ENCODE data around the gene NHLRC4. TPM values are rescaled to one million over a fixed set of nuclear protein-coding genes. Genes with fewer than 3 reads are reported as not detected.

The NHLRC4 gene
- total RNA-seq, 1 donor from 2014 or later, result 1.0 TPM

GRCh38 chr16:554640-555365 lies 12.0 kb upstream of the NHLRC4 start:
- H3K4me3 Mint-ChIP-seq, result no peak overlapping the region
- peaks cover 6% of the 10 kb centered on the region for H3K36me3 Mint-ChIP-seq (ENCODE audit: low read depth)
- H3K27ac Mint-ChIP-seq, result no peak overlapping the region
- no peaks in the 10 kb centered on the region for H3K9me3 Mint-ChIP-seq
- DNase-seq (no peak), ATAC-seq (ENCODE audit: low read depth) (no peak)
- CTCF ChIA-PET, result no interaction called here
- POLR2A ChIA-PET, result no interaction called here
- no peak for TF ChIP-seq CTCF (IDR thresholded peaks at IDR 0.05)
- peaks cover 4% of the 10 kb centered on the region for H3K27me3 Mint-ChIP-seq
- H3K4me1 Mint-ChIP-seq, result peaks cover 2% of the 10 kb centered on the region
- intact Hi-C loops (cut with micrococcal nuclease), result no loop called here

GRCh38 chr16:555528-556473 lies 11.0 kb upstream of the NHLRC4 start:
- Mint-ChIP-seq H3K36me3 (ENCODE audit: low read depth) (peaks cover 6% of the 10 kb centered on the region), H3K4me1 (peaks cover 2% of the 10 kb centered on the region), H3K4me3 (no peak overlapping the region), H3K9me3 (no peaks in the 10 kb centered on the region), H3K27ac (no peak overlapping the region), H3K27me3 (peaks cover 4% of the 10 kb centered on the region)
- no peak for DNase-seq
- no peak for ATAC-seq (ENCODE audit: low read depth)
- TF ChIP-seq CTCF (IDR thresholded peaks at IDR 0.05), result no peak
- CTCF ChIA-PET, result no interaction called here
- POLR2A ChIA-PET, result no interaction called here
- intact Hi-C loops (cut with micrococcal nuclease), result no loop called here

GRCh38 chr16:556474-557173 lies 10.2 kb upstream of the NHLRC4 start:
- intact Hi-C loops (cut with micrococcal nuclease), result no loop called here
- ChIA-PET CTCF (no interaction called here), POLR2A (no interaction called here)
- no peak for TF ChIP-seq CTCF (IDR thresholded peaks at IDR 0.05)
- Mint-ChIP-seq H3K27me3 (peaks cover 4% of the 10 kb centered on the region), H3K36me3 (ENCODE audit: low read depth) (peaks cover 3% of the 10 kb centered on the region), H3K4me1 (peaks cover 2% of the 10 kb centered on the region), H3K4me3 (no peak overlapping the region), H3K27ac (no peak overlapping the region), H3K9me3 (no peaks in the 10 kb centered on the region)
- DNase-seq (no peak), ATAC-seq (ENCODE audit: low read depth) (no peak)

DNA sequence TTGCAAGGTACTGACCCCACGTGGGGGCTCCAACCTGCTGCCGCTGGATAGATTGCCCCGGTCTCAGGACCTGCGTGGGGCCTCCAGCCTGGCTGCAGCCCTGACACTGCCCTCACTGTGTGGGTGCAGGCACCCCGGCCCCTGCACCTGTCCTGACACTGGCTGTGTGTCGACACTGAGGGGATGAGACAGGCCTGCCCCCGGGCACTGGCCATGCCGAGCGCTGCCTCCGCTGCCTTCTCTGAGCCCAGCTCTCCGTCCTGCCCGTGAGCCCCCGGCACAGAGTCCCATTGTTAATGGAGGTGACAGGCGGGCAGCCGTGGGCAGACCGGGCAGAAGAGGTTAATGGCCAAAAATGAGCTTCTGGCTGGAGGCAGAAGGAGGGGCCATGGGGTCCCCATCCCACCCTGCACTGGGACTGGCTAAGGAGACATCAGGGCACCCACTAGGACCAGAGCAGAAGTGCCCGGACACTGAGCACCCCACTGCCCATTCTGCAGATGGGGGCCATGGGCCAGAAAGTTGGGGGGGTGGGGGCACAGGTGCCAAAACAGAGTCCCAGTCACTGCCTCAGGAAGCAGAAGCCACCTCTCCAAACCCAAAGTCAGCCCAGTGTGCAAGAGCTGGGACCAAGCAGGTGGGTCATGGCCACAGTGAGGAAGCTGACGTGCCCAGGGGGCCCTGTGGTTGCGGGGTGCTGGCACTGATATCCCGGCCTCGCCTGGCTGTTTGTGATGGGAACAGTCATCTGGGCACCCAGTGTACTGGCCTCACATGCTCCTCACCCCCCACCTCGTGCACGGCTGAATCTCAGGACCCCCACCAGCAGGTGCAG lies 9.1 kb upstream of the NHLRC4 start:
- Mint-ChIP-seq H3K27me3 (peaks cover 9% of the 10 kb centered on the region), H3K4me3 (no peak overlapping the region), H3K36me3 (ENCODE audit: low read depth) (peaks cover 3% of the 10 kb centered on the region), H3K9me3 (no peaks in the 10 kb centered on the region), H3K27ac (no peak overlapping the region), H3K4me1 (peaks cover 2% of the 10 kb centered on the region)
- ChIA-PET CTCF (no interaction called here), POLR2A (interaction anchor here (0.5 kb wide), 1 partner anchor 324 kb away, joined by 5 read pairs; no protein-coding TSS in a partner anchor)
- DNase-seq (no peak), ATAC-seq (ENCODE audit: low read depth) (no peak)
- no peak for TF ChIP-seq CTCF (IDR thresholded peaks at IDR 0.05)
- intact Hi-C loops (cut with micrococcal nuclease), result no loop called here

Measured in activated B cell treated with CpG ODN at 0.5 μM for 24 hours (primary cell).